GM12878 (cell line): Measurements from ENCODE around the gene LRP5. TPM values are rescaled to one million over a fixed set of nuclear protein-coding genes. Genes with fewer than 3 reads are reported as not detected.

Experiments
- BCL11A ChIP-seq: IDR thresholded peaks from 2 replicates; pipeline ENCODE4 v1.6.1; 2011; ENCODE audit warnings: low read depth, low read length
- CBX3 ChIP-seq: fragments of 200-600 bp; sonication (generic); IDR thresholded peaks from 2 replicates; pipeline ENCODE4 v1.6.1; 2016; ENCODE audit warnings: low read depth, borderline replicate concordance
- CHD4 ChIP-seq: fragments of 200-600 bp; sonication (generic); IDR thresholded peaks from 2 replicates; pipeline ENCODE4 v1.6.1; 2016; ENCODE audit warnings: mild to moderate bottlenecking
- CREB1 ChIP-seq: IDR thresholded peaks from 2 replicates; pipeline ENCODE4 v1.6.1; 2012; ENCODE audit warnings: low read depth, mild to moderate bottlenecking, inconsistent platforms
- EGR1 ChIP-seq, 2 experiments: IDR thresholded peaks; 1 replicate in 1 of 2; 2 replicates in 1 of 2; pipeline ENCODE4 v1.6.1; 2011 to 2012; ENCODE audit warnings: low read depth in 2 of 2, low read length in 2 of 2, borderline replicate concordance in 1 of 2, mild to moderate bottlenecking in 1 of 2, moderate library complexity in 1 of 2
- FOXM1 ChIP-seq: IDR thresholded peaks from 2 replicates; pipeline ENCODE4 v1.6.1; 2012; ENCODE audit warnings: low read depth, mild to moderate bottlenecking, inconsistent platforms, low read length, moderate library complexity
- GABPA ChIP-seq: IDR thresholded peaks from 2 replicates; pipeline ENCODE4 v1.6.1; 2014; ENCODE audit warnings: antibody characterized with exemption, low read depth, mild to moderate bottlenecking, inconsistent platforms
- HDAC2 ChIP-seq: fragments of 200-600 bp; sonication (generic); IDR thresholded peaks from 2 replicates; pipeline ENCODE4 v1.6.1; 2017
- KAT2A ChIP-seq: conservative IDR thresholded peaks from 2 replicates; pipeline ENCODE4 v1.6.1; 2011; ENCODE audit warnings: low read depth, low read length; ENCODE audit not compliant: control insufficient read depth
- KDM1A ChIP-seq: fragments of 200-600 bp; sonication (generic); IDR thresholded peaks from 2 replicates; pipeline ENCODE4 v1.6.1; 2016; ENCODE audit warnings: borderline replicate concordance
- LARP7 ChIP-seq: fragments of 450-650 bp; IDR thresholded peaks from 2 replicates; pipeline ENCODE4 v1.6.1; 2017; ENCODE audit warnings: mild to moderate bottlenecking
- MEF2A ChIP-seq: IDR thresholded peaks from 2 replicates; pipeline ENCODE4 v1.6.1; 2011; ENCODE audit warnings: low read depth, mild to moderate bottlenecking, low read length, moderate library complexity; ENCODE audit not compliant: insufficient read depth
- MXI1 ChIP-seq: fragments of 150-350 bp; IDR thresholded peaks from 2 replicates; pipeline ENCODE4 v1.6.1; 2011; ENCODE audit warnings: low read depth, mild to moderate bottlenecking, inconsistent platforms, low read length, improper control_type of control experiment
- NFIC ChIP-seq: IDR thresholded peaks from 2 replicates; pipeline ENCODE4 v1.6.1; 2012; ENCODE audit warnings: low read depth, mild to moderate bottlenecking, inconsistent platforms, low read length, moderate library complexity
- NKRF ChIP-seq: fragments of 450-650 bp; conservative IDR thresholded peaks from 2 replicates; pipeline ENCODE4 v1.6.1; 2017; ENCODE audit warnings: mild to moderate bottlenecking, moderate library complexity
- NRF1 ChIP-seq: conservative IDR thresholded peaks from 2 replicates; pipeline ENCODE4 v1.6.1; 2011; ENCODE audit warnings: mild to moderate bottlenecking, low read depth, low read length, improper control_type of control experiment
- RB1 ChIP-seq: fragments of 450-650 bp; formaldehyde crosslinking; IDR thresholded peaks from 2 replicates; pipeline ENCODE4 v1.6.1; 2017; ENCODE audit warnings: mild to moderate bottlenecking, borderline replicate concordance
- STAT1 ChIP-seq: fragments of 450-650 bp; conservative IDR thresholded peaks from 2 replicates; pipeline ENCODE4 v1.6.1; 2014; ENCODE audit warnings: antibody characterized with exemption, mild to moderate bottlenecking
- TARDBP ChIP-seq: IDR thresholded peaks from 2 replicates; pipeline ENCODE4 v1.6.1; 2016; ENCODE audit warnings: borderline replicate concordance
- WRNIP1 ChIP-seq: IDR thresholded peaks from 2 replicates; pipeline ENCODE4 v1.6.1; 2011; ENCODE audit warnings: low read depth, low read length, improper control_type of control experiment, borderline replicate concordance
- ZNF24 ChIP-seq: fragments of 450-650 bp; IDR thresholded peaks from 2 replicates; pipeline ENCODE4 v1.6.1; 2017; ENCODE audit warnings: antibody characterized with exemption, mild to moderate bottlenecking
- ZNF622 ChIP-seq: fragments of 450-650 bp; IDR thresholded peaks from 2 replicates; pipeline ENCODE4 v1.6.1; 2017; ENCODE audit warnings: mild to moderate bottlenecking, inconsistent platforms
- ZNF687 ChIP-seq: fragments of 450-650 bp; IDR thresholded peaks from 2 replicates; pipeline ENCODE4 v1.6.1; 2017; ENCODE audit warnings: mild to moderate bottlenecking, moderate library complexity
- polyA plus RNA-seq, 11 experiments: library from polyadenylated mRNA; depleted of rRNA in 4 of 11; unstranded in 6 of 11; stranded (reverse) in 5 of 11; fragments of >200 nt; fragmentation: Nextera tagmentation in 4 of 11; fragmentation: Illumina TruSeq in 1 of 11; extraction: Ambion mirVana in 4 of 11; extraction: Trizol in 1 of 11; gene quantifications; 1 replicate in 1 of 11; 2 replicates in 10 of 11; pipeline versions ENCODE4 v1.2.1 to v1.2.3, GENCODE V29; 2011 to 2016; ENCODE audit warnings: inconsistent platforms in 2 of 11, missing spikeins in 2 of 11, low read depth in 1 of 11
- total RNA-seq, 4 experiments: library from RNA; depleted of rRNA in 3 of 4; stranded (reverse); fragments of >200 nt in 3 of 4; fragmentation: Illumina TruSeq in 1 of 4; extraction: Trizol in 1 of 4; gene quantifications; 2 replicates each; pipeline versions ENCODE4 v1.2.1 to v1.2.3, GENCODE V29; 2013 to 2021
- TF ChIP-seq, protein P1 (sequence below): IDR thresholded peaks from 2 replicates; pipeline ENCODE4 v1.6.1; 2011; ENCODE audit warnings: borderline replicate concordance, low read depth, mild to moderate bottlenecking, moderate library complexity, low read length; ENCODE audit not compliant: insufficient read depth, poor library complexity, severe bottlenecking

The LRP5 gene
- total and polyA plus RNA-seq, 10 of the 15 experiments (the other 5 are each of a cell fraction or from before 2014, with no cell fraction given): 0.37 to 34.0 (median 6.6) TPM

DNA sequence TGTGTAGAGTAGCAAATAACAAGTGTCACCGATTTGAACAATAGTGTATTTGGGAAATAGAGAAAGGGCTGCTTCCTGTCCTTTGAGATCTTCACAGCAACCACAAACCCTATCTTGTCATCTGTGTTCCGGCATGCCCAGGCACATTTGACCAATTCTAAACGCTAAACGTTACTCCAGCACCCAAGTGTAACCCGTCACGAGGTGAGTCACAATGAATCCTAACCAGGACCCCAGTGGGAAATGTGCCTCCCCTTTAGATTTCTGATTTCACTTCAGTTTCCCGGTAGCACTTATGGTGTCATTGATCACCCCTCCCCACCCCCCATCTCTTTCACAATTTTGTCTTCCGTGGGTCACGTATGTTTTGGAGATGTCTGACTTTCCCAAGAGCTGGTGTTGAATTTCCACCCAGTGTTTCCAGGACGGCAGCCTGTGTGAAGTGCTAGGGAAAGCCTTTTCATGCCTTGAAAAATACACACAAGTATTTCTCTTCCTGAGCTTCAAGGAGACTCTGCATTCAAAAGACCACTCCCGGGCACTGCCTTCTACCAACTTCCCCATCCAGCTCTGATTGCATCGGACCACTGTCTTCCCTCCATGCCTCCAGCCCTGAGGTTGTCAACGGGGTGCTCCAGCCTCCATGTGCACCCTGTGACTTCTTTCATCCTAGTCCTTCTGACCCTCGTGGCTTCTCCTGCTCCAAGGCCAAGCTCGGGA, 30.1 kb upstream of the LRP5 start (continued):
- TF ChIP-seq ZNF687: peak; percentile 79
- TF ChIP-seq KDM1A: no peak
- no peak for TF ChIP-seq CHD4
- 0 out of 2 replicates have a peak, but pooled peaks have one; percentile 42 for TF ChIP-seq GABPA
- TF ChIP-seq ZNF24: no peak
- TF ChIP-seq FOXM1: 0 out of 2 replicates have a peak, but pooled peaks have one; percentile 42
- TF ChIP-seq LARP7: no peak
- TF ChIP-seq RB1: no peak
- peak; percentile 81 for TF ChIP-seq CREB1
- no peak for TF ChIP-seq STAT1
- no peak for TF ChIP-seq KAT2A
- 0 out of 2 replicates have a peak, but pooled peaks have one; percentile 52 for TF ChIP-seq MEF2A
- no peak for TF ChIP-seq BCL11A
- TF ChIP-seq NRF1: no peak
- no peak for TF ChIP-seq MXI1
- TF ChIP-seq NKRF: no peak
- TF ChIP-seq TARDBP: no peak
- no peak for TF ChIP-seq WRNIP1
- TF ChIP-seq HDAC2: no peak
- TF ChIP-seq NFIC: peak; percentile 75
- TF ChIP-seq CBX3: no peak
- TF ChIP-seq, protein P1, sequence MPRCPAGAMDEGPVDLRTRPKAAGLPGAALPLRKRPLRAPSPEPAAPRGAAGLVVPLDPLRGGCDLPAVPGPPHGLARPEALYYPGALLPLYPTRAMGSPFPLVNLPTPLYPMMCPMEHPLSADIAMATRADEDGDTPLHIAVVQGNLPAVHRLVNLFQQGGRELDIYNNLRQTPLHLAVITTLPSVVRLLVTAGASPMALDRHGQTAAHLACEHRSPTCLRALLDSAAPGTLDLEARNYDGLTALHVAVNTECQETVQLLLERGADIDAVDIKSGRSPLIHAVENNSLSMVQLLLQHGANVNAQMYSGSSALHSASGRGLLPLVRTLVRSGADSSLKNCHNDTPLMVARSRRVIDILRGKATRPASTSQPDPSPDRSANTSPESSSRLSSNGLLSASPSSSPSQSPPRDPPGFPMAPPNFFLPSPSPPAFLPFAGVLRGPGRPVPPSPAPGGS: peak; percentile 33
- no peak for TF ChIP-seq ZNF622
- TF ChIP-seq EGR1 (IDR thresholded peaks at IDR 0.05; ENCODE audit: borderline replicate concordance in 1 of 2, low read depth in 2 of 2, low read length in 2 of 2): 0 out of 3 replicates have a peak, but pooled peaks of 1 of the 2 experiments have one; percentile 26
